ENCODE results near the gene SLC5A3. TPM values are rescaled to one million over a fixed set of nuclear protein-coding genes. Genes with fewer than 3 reads are reported as not detected.

SLC5A3 gene
- total RNA-seq, 1 experiment from 2014 or later, result 12.3 TPM

DNA sequence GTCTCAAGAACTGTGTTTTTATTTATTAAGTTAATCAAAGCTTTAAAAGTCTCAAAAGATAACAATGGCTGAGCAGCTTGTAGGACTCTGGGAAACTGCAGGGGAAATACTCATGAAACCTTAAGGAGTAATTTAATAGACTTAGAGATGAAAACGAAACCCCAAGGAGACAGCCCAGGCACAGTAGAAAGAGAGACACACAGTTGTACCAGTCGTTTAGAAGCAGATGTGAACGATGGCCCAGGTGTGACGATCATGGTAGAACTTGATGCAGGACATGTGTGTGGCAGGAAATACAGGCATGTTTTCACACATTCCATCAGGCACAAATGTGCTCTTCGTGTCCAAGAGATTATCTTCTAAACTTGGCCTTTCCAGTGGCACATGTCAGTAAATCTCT lies 21.2 kb upstream of the SLC5A3 start:
- Histone ChIP-seq H2BK5ac (ENCODE audit: insufficient read length, low read length) (no peak overlapping the region), H3K4ac (ENCODE audit: low read depth, low read length) (no peak overlapping the region), H3K18ac (ENCODE audit: insufficient read length, low read depth, low read length) (no peak overlapping the region), H2BK20ac (ENCODE audit: low read depth, low read length, poor library complexity, severe bottlenecking) (no peak overlapping the region), H4K91ac (ENCODE audit: insufficient read length, low read depth, low read length) (no peak overlapping the region), H2BK120ac (ENCODE audit: low read depth, low read length, poor library complexity, severe bottlenecking) (no peak overlapping the region), H2AFZ (ENCODE audit: low read length) (no peak overlapping the region), H3K79me2 (ENCODE audit: insufficient read depth, low read length) (no peaks in the 10 kb centered on the region), H3K9ac (ENCODE audit: extremely low read depth, insufficient read length, low read length) (no peak overlapping the region), H3K9me3 (ENCODE audit: control insufficient read depth, low read depth, low read length) (no peaks in the 10 kb centered on the region), H4K5ac (ENCODE audit: insufficient read length, low read depth, low read length) (no peak overlapping the region), H3K79me1 (ENCODE audit: insufficient read depth, low read depth, low read length, poor library complexity, severe bottlenecking) (no peaks in the 10 kb centered on the region), H4K20me1 (ENCODE audit: control insufficient read depth, insufficient read depth, insufficient read length) (no peaks in the 10 kb centered on the region), H3K27ac (ENCODE audit: insufficient read length, low read depth, low read length) (no peak overlapping the region), H3K23ac (ENCODE audit: insufficient read length, low read depth, low read length) (no peak overlapping the region), H3K4me1 (ENCODE audit: insufficient read depth, low read length) (no peaks in the 10 kb centered on the region), H3T11ph (ENCODE audit: low read length) (no peak overlapping the region), H3K27me3 (ENCODE audit: insufficient read depth, low read length) (no peaks in the 10 kb centered on the region), H3K23me2 (ENCODE audit: insufficient read length, low read depth, low read length, poor library complexity, severe bottlenecking) (no peaks in the 10 kb centered on the region), H2AK5ac (ENCODE audit: insufficient read length, low read length) (no peak overlapping the region), H2BK12ac (ENCODE audit: insufficient read length, low read depth, low read length) (no peak overlapping the region), H3K56ac (ENCODE audit: insufficient read length, low read depth, low read length) (no peak overlapping the region), H3K14ac (ENCODE audit: insufficient read depth, low read length) (no peak overlapping the region), H4K8ac (replicated peaks; ENCODE audit: insufficient read length, low read depth, low read length) (no peak overlapping the region), H3K4me2 (ENCODE audit: insufficient read depth, insufficient read length, low read length) (no peak overlapping the region), H2BK15ac (ENCODE audit: low read depth, low read length) (no peak overlapping the region)
- no peak for TF ChIP-seq CTCF (conservative IDR thresholded peaks at IDR 0.05)
- Mint-ChIP-seq H3K36me3 (ENCODE audit: insufficient read depth in 1 of 3, low read depth in 3 of 3) (no peaks in the 10 kb centered on the region), H3K4me1 (no peaks in the 10 kb centered on the region), H3K27me3 (ENCODE audit: low read depth) (no peaks in the 10 kb centered on the region), H3K27ac (no peak overlapping the region), H3K4me3 (no peak overlapping the region), H3K9me3 (no peaks in the 10 kb centered on the region)
- no peak for DNase-seq
- WGBS (ENCODE audit: extremely low coverage, insufficient read length, low lambda C conversion rate), result no CpG with 5 or more reads among the region's 5 CpGs
